ENCODE measurements around the gene FAM53B.

Gene FAM53B

DNA sequence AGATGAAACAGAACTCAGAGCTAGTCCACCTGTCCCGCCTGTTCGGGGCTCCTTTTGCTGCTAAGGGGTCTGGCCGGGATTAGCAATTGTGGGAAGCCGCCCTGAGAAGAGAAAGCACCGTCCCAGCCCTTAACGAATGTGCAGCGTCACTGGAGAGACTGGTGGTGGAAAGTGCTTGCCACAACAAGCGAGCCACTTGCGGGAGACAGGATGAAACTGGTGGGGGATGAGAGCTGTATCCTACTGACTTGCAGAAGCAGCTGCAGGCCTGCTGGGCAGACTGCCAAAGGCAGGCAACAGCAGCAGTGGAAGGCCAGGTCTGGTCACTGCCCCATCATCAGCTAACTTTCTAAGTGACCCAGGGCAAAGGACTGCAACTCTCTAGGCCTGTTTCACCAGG lies 95.4 kb downstream of the FAM53B start:
- in situ Hi-C loops (cut with MboI; ENCODE audit: low pct_unique_long_range_greater_than_20kb, low sequenced_read_pairs, unreplicated experiment) = no loop called here
- TF ChIP-seq, protein P1, sequence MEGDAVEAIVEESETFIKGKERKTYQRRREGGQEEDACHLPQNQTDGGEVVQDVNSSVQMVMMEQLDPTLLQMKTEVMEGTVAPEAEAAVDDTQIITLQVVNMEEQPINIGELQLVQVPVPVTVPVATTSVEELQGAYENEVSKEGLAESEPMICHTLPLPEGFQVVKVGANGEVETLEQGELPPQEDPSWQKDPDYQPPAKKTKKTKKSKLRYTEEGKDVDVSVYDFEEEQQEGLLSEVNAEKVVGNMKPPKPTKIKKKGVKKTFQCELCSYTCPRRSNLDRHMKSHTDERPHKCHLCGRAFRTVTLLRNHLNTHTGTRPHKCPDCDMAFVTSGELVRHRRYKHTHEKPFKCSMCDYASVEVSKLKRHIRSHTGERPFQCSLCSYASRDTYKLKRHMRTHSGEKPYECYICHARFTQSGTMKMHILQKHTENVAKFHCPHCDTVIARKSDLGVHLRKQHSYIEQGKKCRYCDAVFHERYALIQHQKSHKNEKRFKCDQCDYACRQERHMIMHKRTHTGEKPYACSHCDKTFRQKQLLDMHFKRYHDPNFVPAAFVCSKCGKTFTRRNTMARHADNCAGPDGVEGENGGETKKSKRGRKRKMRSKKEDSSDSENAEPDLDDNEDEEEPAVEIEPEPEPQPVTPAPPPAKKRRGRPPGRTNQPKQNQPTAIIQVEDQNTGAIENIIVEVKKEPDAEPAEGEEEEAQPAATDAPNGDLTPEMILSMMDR (IDR thresholded peaks at IDR 0.05; ENCODE audit: extremely low read depth, insufficient read depth, missing control alignments) = no peak
- peak; percentile 61 for DNase-seq (ENCODE audit: low spot score)

DNA sequence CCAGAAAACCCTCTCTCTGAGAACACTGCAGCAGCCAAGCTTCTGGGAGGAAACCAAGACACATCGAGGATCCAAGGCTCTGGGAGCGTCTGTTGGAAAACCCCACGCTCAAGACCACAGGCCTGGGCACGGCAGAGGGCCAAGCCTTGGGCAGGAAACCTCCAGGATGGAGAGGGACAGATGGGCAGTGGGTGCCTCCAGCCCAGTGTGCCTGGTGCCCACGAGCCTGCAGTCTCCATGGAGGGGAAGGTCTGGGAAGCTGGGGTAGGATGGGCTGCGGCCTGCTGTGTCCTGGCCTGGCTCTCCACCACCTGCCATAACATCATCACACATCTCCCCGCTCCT lies 96.1 kb downstream of the FAM53B start:
- TF ChIP-seq, protein P1 (IDR thresholded peaks at IDR 0.05; ENCODE audit: extremely low read depth, insufficient read depth, missing control alignments) = no peak
- in situ Hi-C loops (cut with MboI; ENCODE audit: low pct_unique_long_range_greater_than_20kb, low sequenced_read_pairs, unreplicated experiment) = no loop called here
- DNase-seq (ENCODE audit: low spot score) = no peak

DNA sequence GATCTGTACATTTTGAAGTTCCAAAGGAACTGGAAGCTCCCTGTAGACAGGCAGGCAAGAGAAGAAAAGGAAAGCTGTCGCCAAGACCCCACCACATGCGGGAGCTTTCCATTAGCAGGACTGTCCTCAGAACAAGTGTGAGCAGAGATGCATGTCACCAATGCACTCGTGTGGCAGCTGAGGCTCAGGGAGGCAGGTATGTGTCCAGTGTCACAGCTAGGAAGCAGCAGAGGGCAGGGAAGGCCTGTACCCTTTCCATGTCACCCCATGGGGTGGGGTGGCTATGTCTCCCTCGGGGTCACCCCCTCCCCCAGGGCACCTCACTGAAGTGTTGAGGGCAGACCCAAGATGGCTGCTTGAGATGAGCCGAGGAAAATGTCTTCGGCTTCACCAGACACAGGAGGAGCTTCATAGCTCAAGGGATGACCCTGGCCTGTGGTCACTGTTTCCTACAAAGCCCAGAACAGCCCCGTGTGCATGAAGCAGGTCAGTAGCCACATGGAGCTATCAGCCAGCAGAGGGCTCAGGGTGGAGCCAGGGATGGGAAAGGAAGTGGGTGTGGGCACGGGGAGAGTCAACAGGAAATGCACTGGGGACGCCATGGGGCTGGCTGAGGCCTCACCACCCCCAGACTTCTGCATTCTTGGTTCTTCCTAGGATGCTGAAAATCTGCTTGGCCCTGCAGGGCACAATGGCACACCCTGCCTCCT lies 96.6 kb downstream of the FAM53B start:
- TF ChIP-seq, protein P1 (IDR thresholded peaks at IDR 0.05; ENCODE audit: extremely low read depth, insufficient read depth, missing control alignments) = peak; percentile 45
- DNase-seq (ENCODE audit: low spot score) = peak; percentile 70
- in situ Hi-C loops (cut with MboI; ENCODE audit: low pct_unique_long_range_greater_than_20kb, low sequenced_read_pairs, unreplicated experiment) = no loop called here

DNA sequence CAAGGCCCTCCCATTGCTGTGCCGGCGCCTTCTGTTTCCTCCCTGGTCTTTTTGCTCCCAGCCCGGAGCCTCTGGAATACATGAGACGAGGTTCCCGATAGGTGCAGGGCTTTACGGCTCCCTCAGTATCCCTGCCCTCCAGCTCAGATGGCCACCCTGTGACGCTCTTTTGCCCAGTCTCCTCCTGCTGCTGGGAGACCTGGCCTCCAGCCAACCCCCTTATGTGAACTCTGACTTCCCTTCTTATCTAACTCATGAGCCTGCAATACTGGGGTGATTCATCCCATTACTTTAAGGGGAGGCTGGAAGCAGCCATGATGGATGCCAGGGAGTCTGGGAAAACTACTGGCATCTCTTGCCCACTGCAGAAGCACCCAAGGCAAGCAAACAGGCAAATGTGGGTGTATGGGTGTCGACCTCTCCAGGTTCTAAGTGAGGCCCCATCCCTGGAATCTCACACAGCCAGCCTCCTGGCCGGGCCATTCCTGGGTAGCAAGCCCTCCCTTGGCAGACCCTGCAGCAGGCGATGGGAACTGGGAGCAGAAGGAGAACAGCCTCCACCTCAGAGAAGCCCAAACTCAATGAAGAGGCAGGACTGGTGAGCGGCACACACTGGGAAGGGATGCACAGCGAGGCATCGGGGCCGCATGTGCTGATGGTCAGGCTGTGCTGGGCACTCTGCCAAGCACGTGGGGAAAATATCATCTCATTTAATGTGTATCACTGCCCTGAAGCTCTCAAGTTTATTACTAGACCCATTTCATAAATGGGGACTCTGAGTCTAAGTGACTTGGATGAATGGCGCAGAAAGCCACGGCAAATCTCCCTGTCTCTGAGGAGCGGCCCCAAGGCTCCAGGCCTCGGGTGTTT lies 97.5 kb downstream of the FAM53B start:
- in situ Hi-C loops (cut with MboI; ENCODE audit: low pct_unique_long_range_greater_than_20kb, low sequenced_read_pairs, unreplicated experiment) = no loop called here
- TF ChIP-seq, protein P1 (IDR thresholded peaks at IDR 0.05; ENCODE audit: extremely low read depth, insufficient read depth, missing control alignments) = no peak
- no peak for DNase-seq (ENCODE audit: low spot score)

DNA sequence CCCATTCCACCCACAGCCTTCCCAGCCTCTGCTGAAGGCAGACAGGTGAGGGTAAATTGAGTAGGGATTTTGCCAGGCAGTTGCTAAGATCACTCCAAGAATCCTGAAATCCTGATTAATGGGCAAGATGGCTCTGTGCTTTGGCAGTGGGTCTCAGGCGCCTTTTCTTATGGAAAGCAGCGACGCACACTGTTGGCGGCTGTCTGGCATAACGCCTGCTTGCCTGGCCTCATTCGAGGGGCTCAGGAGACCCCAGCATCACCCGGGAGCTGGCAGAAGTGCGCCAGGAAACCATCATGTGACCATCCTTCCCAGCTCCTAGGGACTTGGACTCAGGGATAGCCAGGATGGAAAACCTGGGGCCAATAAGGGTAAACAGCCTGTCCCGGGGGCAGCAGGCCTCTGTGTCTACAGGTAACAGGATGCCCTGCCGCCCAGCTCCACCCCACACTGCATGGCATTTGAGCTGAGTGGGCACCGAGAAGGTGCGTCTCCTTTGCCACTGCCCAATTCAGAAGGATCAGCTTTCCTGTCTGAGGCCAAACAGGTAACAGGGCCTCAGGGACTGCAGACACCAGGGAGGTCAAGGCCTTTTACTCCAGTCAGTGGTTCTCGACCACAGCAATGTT lies 98.6 kb downstream of the FAM53B start:
- DNase-seq (ENCODE audit: low spot score) = no peak
- TF ChIP-seq, protein P1 (IDR thresholded peaks at IDR 0.05; ENCODE audit: extremely low read depth, insufficient read depth, missing control alignments) = no peak
- in situ Hi-C loops (cut with MboI; ENCODE audit: low pct_unique_long_range_greater_than_20kb, low sequenced_read_pairs, unreplicated experiment) = no loop called here

DNA sequence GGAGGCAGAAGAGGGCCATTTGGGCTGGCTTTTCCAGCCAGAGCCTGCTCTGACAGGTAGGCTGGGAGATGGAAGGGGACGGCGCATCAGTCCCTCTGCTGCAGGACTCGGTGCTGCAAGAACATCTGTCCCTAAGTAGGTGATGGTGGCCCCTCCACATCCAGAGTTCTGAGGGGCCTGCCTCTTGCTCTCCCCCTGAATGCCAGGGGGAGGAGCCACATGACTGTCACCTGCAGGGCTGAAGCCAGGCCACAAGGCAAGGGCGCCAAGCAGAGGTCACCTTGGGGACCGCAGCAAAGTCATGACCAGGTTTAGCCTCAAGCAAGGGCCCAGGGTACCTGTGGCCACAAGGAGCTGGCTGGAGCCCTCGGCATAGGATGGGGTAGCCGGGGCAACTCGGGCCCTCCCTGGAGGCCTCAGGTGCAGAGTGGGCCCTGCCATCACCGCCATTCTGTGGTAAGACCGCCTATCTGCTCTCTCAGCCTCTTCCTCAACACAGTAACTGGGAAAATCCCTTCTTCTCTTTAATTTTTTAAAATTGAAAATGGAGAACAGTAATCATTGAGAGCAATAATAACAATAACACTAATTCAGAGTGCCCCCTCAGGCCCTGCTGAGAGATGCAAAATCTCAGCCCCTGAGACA lies 99.3 kb downstream of the FAM53B start:
- TF ChIP-seq, protein P1 (IDR thresholded peaks at IDR 0.05; ENCODE audit: extremely low read depth, insufficient read depth, missing control alignments) = no peak
- in situ Hi-C loops (cut with MboI; ENCODE audit: low pct_unique_long_range_greater_than_20kb, low sequenced_read_pairs, unreplicated experiment) = no loop called here
- no peak for DNase-seq (ENCODE audit: low spot score)
